NCI-H2196 treated with DMSO at 0.1 percent for 48 hours (cell line): ENCODE data around the gene VIT.
"Not testable (repeated sequence)": the region's sequence is repeated elsewhere in the genome, so short reads cannot be mapped to it uniquely, and the experiment has no call there.

Experiments used
- DNase-seq: peaks from one replicate; lab custom pipeline; 2025; ENCODE audit not compliant: unreplicated experiment; lab: John Stamatoyannopoulos, UW

VIT gene

GRCh38 chr2:36801088-36801487, 104.6 kb downstream of the VIT start:
- no peak for DNase-seq

GRCh38 chr2:36802952-36803351, 106.4 kb downstream of the VIT start:
- DNase-seq, result no peak

- DNase-seq, result no peak
Measured at GRCh38 chr2:36805635-36806224, 109.2 kb downstream of the VIT start.

GRCh38 chr2:36807223-36807886, 110.8 kb downstream of the VIT start:
- DNase-seq, result no peak

GRCh38 chr2:36808386-36809068, 112.0 kb downstream of the VIT start:
- DNase-seq, result no peak

GRCh38 chr2:36809069-36809445, 112.5 kb downstream of the VIT start:
- no peak for DNase-seq

GRCh38 chr2:36811071-36811470, 114.6 kb downstream of the VIT start:
- DNase-seq, result no peak

- peak; percentile 2 for DNase-seq
Measured at GRCh38 chr2:36812196-36812595, 115.7 kb downstream of the VIT start.

- no peak for DNase-seq
Measured at GRCh38 chr2:36818542-36818941, 122.0 kb downstream of the VIT start.

GRCh38 chr2:36819095-36819711, 122.7 kb downstream of the VIT start:
- no peak for DNase-seq

- peak; percentile 86 for DNase-seq
Measured at GRCh38 chr2:36820942-36821605, 124.6 kb downstream of the VIT start.

- no peak for DNase-seq
Measured at GRCh38 chr2:36823862-36824261, 127.4 kb downstream of the VIT start.

GRCh38 chr2:36824273-36824672, 127.8 kb downstream of the VIT start:
- DNase-seq, result no peak

GRCh38 chr2:36824683-36825082, 128.2 kb downstream of the VIT start:
- not testable (repeated sequence) for DNase-seq

GRCh38 chr2:36831185-36831584, 134.7 kb downstream of the VIT start:
- DNase-seq, result no peak

GRCh38 chr2:36834203-36834602, 137.7 kb downstream of the VIT start:
- DNase-seq, result no peak

- DNase-seq, result no peak
Measured at GRCh38 chr2:36834731-36835524, 138.4 kb downstream of the VIT start.

GRCh38 chr2:36839976-36840617, 143.6 kb downstream of the VIT start:
- no peak for DNase-seq

- no peak for DNase-seq
Measured at GRCh38 chr2:36843838-36844237, 147.3 kb downstream of the VIT start.

- DNase-seq, result no peak
Measured at GRCh38 chr2:36849265-36849664, 152.8 kb downstream of the VIT start.
